CD4-positive, alpha-beta T cell treated with Interleukin-17A for 4 hours (primary cell): ENCODE data around the gene TECPR1.

Experiments
- DNase-seq: peaks from one replicate; pipeline ENCODE4 v3.0.0-alpha.2; 2020; ENCODE audit warnings: mixed read lengths

Gene TECPR1

GRCh38 chr7:98283127-98283886 is 31.3 kb upstream of the TECPR1 start:
- DNase-seq: no peak

GRCh38 chr7:98282703-98283102 is 30.7 kb upstream of the TECPR1 start:
- no peak for DNase-seq

- DNase-seq: no peak
Observed at GRCh38 chr7:98281757-98282606, 29.9 kb upstream of the TECPR1 start.

- peak; percentile 99 for DNase-seq
Observed at GRCh38 chr7:98280791-98281756, 29.0 kb upstream of the TECPR1 start, which contains the start of gene BRI3. BRI3 (plus strand) TSS chr7:98281686; CDS start chr7:98281796, 110 bp downstream.

GRCh38 chr7:98280296-98280695 is 28.3 kb upstream of the TECPR1 start:
- DNase-seq: no peak

- DNase-seq: no peak
Observed at GRCh38 chr7:98278936-98279335, 26.9 kb upstream of the TECPR1 start.

- DNase-seq: no peak
Observed at GRCh38 chr7:98278408-98278807, 26.4 kb upstream of the TECPR1 start.

- no peak for DNase-seq
Observed at GRCh38 chr7:98276241-98276761, 24.3 kb upstream of the TECPR1 start.

GRCh38 chr7:98267303-98267702 is 15.3 kb upstream of the TECPR1 start:
- DNase-seq: no peak

- DNase-seq: no peak
Observed at GRCh38 chr7:98266840-98267239, 14.8 kb upstream of the TECPR1 start.

GRCh38 chr7:98265841-98266271 is 13.8 kb upstream of the TECPR1 start:
- no peak for DNase-seq

- DNase-seq: no peak
Observed at GRCh38 chr7:98257701-98258100, 5.7 kb upstream of the TECPR1 start.

- no peak for DNase-seq
Observed at GRCh38 chr7:98256431-98256830, 4.4 kb upstream of the TECPR1 start.

GRCh38 chr7:98254951-98255610 is 3.0 kb upstream of the TECPR1 start:
- DNase-seq: no peak

GRCh38 chr7:98254516-98254915 is 2.5 kb upstream of the TECPR1 start:
- no peak for DNase-seq

- DNase-seq: no peak
Observed at GRCh38 chr7:98252425-98253054, 508 bp upstream of the TECPR1 start.

- peak; percentile 64 for DNase-seq
Observed at GRCh38 chr7:98251231-98251600, 816 bp downstream of the TECPR1 start.

GRCh38 chr7:98250789-98251188 is 1.2 kb downstream of the TECPR1 start:
- DNase-seq: peak; percentile 63

GRCh38 chr7:98249106-98249505 is 2.9 kb downstream of the TECPR1 start:
- peak; percentile 15 for DNase-seq

- no peak for DNase-seq
Observed at GRCh38 chr7:98248156-98248555, 3.9 kb downstream of the TECPR1 start.

- no peak for DNase-seq
Observed at GRCh38 chr7:98244871-98245270, 7.2 kb downstream of the TECPR1 start.
